Measurements from ENCODE around the gene CHMP4B. TPM values are rescaled to one million over a fixed set of nuclear protein-coding genes. Genes with fewer than 3 reads are reported as not detected.
"Not testable (repeated sequence)": the region's sequence is repeated elsewhere in the genome, so short reads cannot be mapped to it uniquely, and the experiment has no call there.

The CHMP4B gene
- total and polyA plus RNA-seq, 2 donors, result 39.9 to 130 TPM

- H3K4me3 ChIP-seq (ENCODE audit: low read length in 2 of 2), result no peak overlapping the region
- peaks cover 2 to 7% of the 10 kb centered on the region in 2 donors for H3K4me1 ChIP-seq (ENCODE audit: control insufficient read depth in 2 of 2, insufficient read depth in 2 of 2, low read length in 2 of 2)
- H3K27me3 ChIP-seq (ENCODE audit: control insufficient read depth in 2 of 2, insufficient read depth in 1 of 2, low read length in 1 of 2), result no peaks in the 10 kb centered on the region
- peak in 3 of 9 donors; percentile 52 to 61 (median 60) for DNase-seq (ENCODE audit: low read depth in 6 of 9, low spot score in 9 of 9)
- H3K36me3 ChIP-seq (ENCODE audit: control insufficient read depth in 2 of 2, insufficient read depth in 2 of 2, low read length in 1 of 2), result peaks cover 5 to 6% of the 10 kb centered on the region in 2 donors
- H3K27ac ChIP-seq (ENCODE audit: low read depth in 1 of 2, low read length in 1 of 2), result no peak overlapping the region
- H3K9me3 ChIP-seq (ENCODE audit: control insufficient read depth in 2 of 2, insufficient read depth in 1 of 2, low read length in 1 of 2), result no peaks in the 10 kb centered on the region
- WGBS, result 92% methylated on average over 13 of the region's 13 CpGs
These were observed 19.1 kb upstream of the CHMP4B start for GRCh38 chr20:33791959-33792597.

- not testable (repeated sequence) for H3K4me1 ChIP-seq (ENCODE audit: control insufficient read depth in 2 of 2, insufficient read depth in 2 of 2, low read length in 2 of 2); H3K9me3 ChIP-seq (ENCODE audit: control insufficient read depth in 2 of 2, insufficient read depth in 1 of 2, low read length in 1 of 2)
- 90% methylated on average over 3 of the region's 3 CpGs for WGBS
These were observed 18.6 kb upstream of the CHMP4B start for GRCh38 chr20:33792598-33792989.

GRCh38 chr20:33793011-33793931 lies 17.9 kb upstream of the CHMP4B start:
- no peaks in the 10 kb centered on the region for H3K9me3 ChIP-seq (ENCODE audit: control insufficient read depth in 2 of 2, insufficient read depth in 1 of 2, low read length in 1 of 2)
- peaks cover 5 to 6% of the 10 kb centered on the region in 2 donors for H3K36me3 ChIP-seq (ENCODE audit: control insufficient read depth in 2 of 2, insufficient read depth in 2 of 2, low read length in 1 of 2)
- WGBS, result 87% methylated on average over 21 of the region's 21 CpGs
- H3K27me3 ChIP-seq (ENCODE audit: control insufficient read depth in 2 of 2, insufficient read depth in 1 of 2, low read length in 1 of 2), result no peaks in the 10 kb centered on the region
- DNase-seq (ENCODE audit: low read depth in 6 of 9, low spot score in 9 of 9), result no peak
- H3K27ac ChIP-seq (ENCODE audit: low read depth in 1 of 2, low read length in 1 of 2), result no peak overlapping the region
- H3K4me3 ChIP-seq (ENCODE audit: low read length in 2 of 2), result no peak overlapping the region
- H3K4me1 ChIP-seq (ENCODE audit: control insufficient read depth in 2 of 2, insufficient read depth in 2 of 2, low read length in 2 of 2), result peaks cover 2% of the 10 kb centered on the region in 2 donors

More at GRCh38 chr20:33792598-33792989, 18.6 kb upstream of the CHMP4B start:
- H3K36me3 ChIP-seq (ENCODE audit: control insufficient read depth in 2 of 2, insufficient read depth in 2 of 2, low read length in 1 of 2); H3K4me3 ChIP-seq (ENCODE audit: low read length in 2 of 2); H3K27ac ChIP-seq (ENCODE audit: low read depth in 1 of 2, low read length in 1 of 2); DNase-seq (ENCODE audit: low read depth in 6 of 9, low spot score in 9 of 9); H3K27me3 ChIP-seq (ENCODE audit: control insufficient read depth in 2 of 2, insufficient read depth in 1 of 2, low read length in 1 of 2): not testable (repeated sequence)

- peaks cover 0 to 3% of the 10 kb centered on the region in 2 donors for H3K36me3 ChIP-seq (ENCODE audit: control insufficient read depth in 2 of 2, insufficient read depth in 2 of 2, low read length in 1 of 2)
- peaks cover 0 to 4% of the 10 kb centered on the region in 2 donors for H3K9me3 ChIP-seq (ENCODE audit: control insufficient read depth in 2 of 2, insufficient read depth in 1 of 2, low read length in 1 of 2)
- H3K4me3 ChIP-seq (ENCODE audit: low read length in 2 of 2), result no peak overlapping the region
- H3K27ac ChIP-seq (ENCODE audit: low read depth in 1 of 2, low read length in 1 of 2), result no peak overlapping the region
- DNase-seq (ENCODE audit: low read depth in 6 of 9, low spot score in 9 of 9), result no peak
- H3K4me1 ChIP-seq (ENCODE audit: control insufficient read depth in 2 of 2, insufficient read depth in 2 of 2, low read length in 2 of 2), result peaks cover 2% of the 10 kb centered on the region in 2 donors
- 87% methylated on average over 9 of the region's 9 CpGs for WGBS
- H3K27me3 ChIP-seq (ENCODE audit: control insufficient read depth in 2 of 2, insufficient read depth in 1 of 2, low read length in 1 of 2), result no peaks in the 10 kb centered on the region
These were observed 14.8 kb upstream of the CHMP4B start for GRCh38 chr20:33796263-33796906.

GRCh38 chr20:33796907-33797544 lies 14.1 kb upstream of the CHMP4B start:
- Histone ChIP-seq H3K36me3 (ENCODE audit: control insufficient read depth in 2 of 2, insufficient read depth in 2 of 2, low read length in 1 of 2) (no peaks in the 10 kb centered on the region), H3K27me3 (ENCODE audit: control insufficient read depth in 2 of 2, insufficient read depth in 1 of 2, low read length in 1 of 2) (no peaks in the 10 kb centered on the region), H3K4me1 (ENCODE audit: control insufficient read depth in 2 of 2, insufficient read depth in 2 of 2, low read length in 2 of 2) (peaks cover 2% of the 10 kb centered on the region in 2 donors), H3K9me3 (ENCODE audit: control insufficient read depth in 2 of 2, insufficient read depth in 1 of 2, low read length in 1 of 2) (peaks cover 0 to 4% of the 10 kb centered on the region in 2 donors), H3K27ac (ENCODE audit: low read depth in 1 of 2, low read length in 1 of 2) (no peak overlapping the region), H3K4me3 (ENCODE audit: low read length in 2 of 2) (no peak overlapping the region)
- no peak for DNase-seq (ENCODE audit: low read depth in 6 of 9, low spot score in 9 of 9)
- WGBS, result 96% methylated on average over 5 of the region's 5 CpGs

GRCh38 chr20:33798444-33798843 lies 12.7 kb upstream of the CHMP4B start:
- DNase-seq (ENCODE audit: low read depth in 6 of 9, low spot score in 9 of 9), result no peak
- no peak overlapping the region for H3K27ac ChIP-seq (ENCODE audit: low read depth in 1 of 2, low read length in 1 of 2)
- no peaks in the 10 kb centered on the region for H3K27me3 ChIP-seq (ENCODE audit: control insufficient read depth in 2 of 2, insufficient read depth in 1 of 2, low read length in 1 of 2)
- H3K9me3 ChIP-seq (ENCODE audit: control insufficient read depth in 2 of 2, insufficient read depth in 1 of 2, low read length in 1 of 2), result peaks cover 0 to 4% of the 10 kb centered on the region in 2 donors
- 87% methylated on average over 4 of the region's 4 CpGs for WGBS
- no peaks in the 10 kb centered on the region for H3K36me3 ChIP-seq (ENCODE audit: control insufficient read depth in 2 of 2, insufficient read depth in 2 of 2, low read length in 1 of 2)
- H3K4me1 ChIP-seq (ENCODE audit: control insufficient read depth in 2 of 2, insufficient read depth in 2 of 2, low read length in 2 of 2), result peaks cover 2% of the 10 kb centered on the region in 2 donors
- no peak overlapping the region for H3K4me3 ChIP-seq (ENCODE audit: low read length in 2 of 2)

GRCh38 chr20:33803921-33804337 lies 7.2 kb upstream of the CHMP4B start:
- H3K4me3 ChIP-seq (ENCODE audit: low read length in 2 of 2), result no peak overlapping the region
- peaks cover 0 to 4% of the 10 kb centered on the region in 2 donors for H3K9me3 ChIP-seq (ENCODE audit: control insufficient read depth in 2 of 2, insufficient read depth in 1 of 2, low read length in 1 of 2)
- H3K27me3 ChIP-seq (ENCODE audit: control insufficient read depth in 2 of 2, insufficient read depth in 1 of 2, low read length in 1 of 2), result no peaks in the 10 kb centered on the region
- DNase-seq (ENCODE audit: low read depth in 6 of 9, low spot score in 9 of 9), result no peak
- no peak overlapping the region for H3K27ac ChIP-seq (ENCODE audit: low read depth in 1 of 2, low read length in 1 of 2)
- no peaks in the 10 kb centered on the region for H3K36me3 ChIP-seq (ENCODE audit: control insufficient read depth in 2 of 2, insufficient read depth in 2 of 2, low read length in 1 of 2)
- 94% methylated on average over 2 of the region's 2 CpGs for WGBS
- no peaks in the 10 kb centered on the region for H3K4me1 ChIP-seq (ENCODE audit: control insufficient read depth in 2 of 2, insufficient read depth in 2 of 2, low read length in 2 of 2)

- 97% methylated on average over 3 of the region's 3 CpGs for WGBS
- H3K27ac ChIP-seq (ENCODE audit: low read depth in 1 of 2, low read length in 1 of 2), result no peak overlapping the region
- no peaks in the 10 kb centered on the region for H3K36me3 ChIP-seq (ENCODE audit: control insufficient read depth in 2 of 2, insufficient read depth in 2 of 2, low read length in 1 of 2)
- peaks cover 10 to 15% of the 10 kb centered on the region in 2 donors for H3K4me1 ChIP-seq (ENCODE audit: control insufficient read depth in 2 of 2, insufficient read depth in 2 of 2, low read length in 2 of 2)
- DNase-seq (ENCODE audit: low read depth in 6 of 9, low spot score in 9 of 9), result no peak
- no peaks in the 10 kb centered on the region for H3K9me3 ChIP-seq (ENCODE audit: control insufficient read depth in 2 of 2, insufficient read depth in 1 of 2, low read length in 1 of 2)
- H3K4me3 ChIP-seq (ENCODE audit: low read length in 2 of 2), result no peak overlapping the region
- H3K27me3 ChIP-seq (ENCODE audit: control insufficient read depth in 2 of 2, insufficient read depth in 1 of 2, low read length in 1 of 2), result no peaks in the 10 kb centered on the region
These were observed 2.8 kb upstream of the CHMP4B start for GRCh38 chr20:33808388-33808787.
